ENCODE data around the gene METTL27. TPM values are rescaled to one million over a fixed set of nuclear protein-coding genes. Genes with fewer than 3 reads are reported as not detected.
A peak's percentile ranks its signal among the peaks of the same experiment; 100 is the strongest.

The METTL27 gene
- total RNA-seq, 6 experiments from 2014 or later, result 3.9 to 7.2 (median 6.0) TPM

- H3K27ac Mint-ChIP-seq, result peak overlapping the region; percentile 75
- 0 out of 2 replicates have a peak, but pooled peaks cover 5% of the 10 kb centered on the region for H3K9me3 Mint-ChIP-seq
- H3K36me3 Mint-ChIP-seq (ENCODE audit: low read depth), result 0 out of 2 replicates have a peak, but pooled peaks cover 8% of the 10 kb centered on the region
- peak overlapping the region; percentile 55 for H3K4me3 Mint-ChIP-seq
- H3K4me1 Mint-ChIP-seq (ENCODE audit: low read depth), result peaks cover 54% of the 10 kb centered on the region
- DNase-seq, result peak; percentile 88
- H3K27me3 Mint-ChIP-seq (ENCODE audit: insufficient read depth), result peaks cover 5% of the 10 kb centered on the region
- no peak for TF ChIP-seq CTCF (IDR thresholded peaks at IDR 0.05)
Observed at GRCh38 chr7:73844848-73845460, 2.6 kb upstream of the METTL27 start.

GRCh38 chr7:73844131-73844547 is 1.8 kb upstream of the METTL27 start:
- peak overlapping the region; percentile 75; the same call in 1 of the 2 replicates for H3K27ac Mint-ChIP-seq
- H3K4me3 Mint-ChIP-seq, result peak overlapping the region; percentile 21; the same call in 1 of the 2 replicates
- DNase-seq, result no peak
- no peaks in the 10 kb centered on the region for H3K9me3 Mint-ChIP-seq
- H3K4me1 Mint-ChIP-seq (ENCODE audit: low read depth), result peaks cover 45% of the 10 kb centered on the region
- H3K36me3 Mint-ChIP-seq (ENCODE audit: low read depth), result 0 out of 2 replicates have a peak, but pooled peaks cover 1% of the 10 kb centered on the region
- no peak for TF ChIP-seq CTCF (IDR thresholded peaks at IDR 0.05)
- H3K27me3 Mint-ChIP-seq (ENCODE audit: insufficient read depth), result peaks cover 5% of the 10 kb centered on the region

GRCh38 chr7:73841689-73842066 is 638 bp downstream of the METTL27 start:
- peaks cover 5% of the 10 kb centered on the region for H3K27me3 Mint-ChIP-seq (ENCODE audit: insufficient read depth)
- no peak for DNase-seq
- no peaks in the 10 kb centered on the region for H3K36me3 Mint-ChIP-seq (ENCODE audit: low read depth)
- peaks cover 28% of the 10 kb centered on the region for H3K4me1 Mint-ChIP-seq (ENCODE audit: low read depth)
- TF ChIP-seq CTCF (IDR thresholded peaks at IDR 0.05), result no peak; the same call in 1 of the 2 replicates
- H3K4me3 Mint-ChIP-seq, result peak overlapping the region; percentile 93
- no peak overlapping the region; the same call in 1 of the 2 replicates for H3K27ac Mint-ChIP-seq
- H3K9me3 Mint-ChIP-seq, result no peaks in the 10 kb centered on the region

GRCh38 chr7:73840715-73841379 is 1.5 kb downstream of the METTL27 start:
- Mint-ChIP-seq H3K4me1 (ENCODE audit: low read depth) (peaks cover 23% of the 10 kb centered on the region), H3K4me3 (peak overlapping the region; percentile 11; the same call in 1 of the 2 replicates), H3K36me3 (ENCODE audit: low read depth) (no peaks in the 10 kb centered on the region), H3K27ac (no peak overlapping the region), H3K27me3 (ENCODE audit: insufficient read depth) (peaks cover 2% of the 10 kb centered on the region; the same call in 1 of the 2 replicates), H3K9me3 (no peaks in the 10 kb centered on the region)
- no peak for DNase-seq
- no peak for TF ChIP-seq CTCF (IDR thresholded peaks at IDR 0.05)

GRCh38 chr7:73839743-73840714 is 2.3 kb downstream of the METTL27 start:
- no peaks in the 10 kb centered on the region for H3K36me3 Mint-ChIP-seq (ENCODE audit: low read depth)
- peaks cover 15% of the 10 kb centered on the region for H3K4me1 Mint-ChIP-seq (ENCODE audit: low read depth)
- DNase-seq, result no peak
- H3K27me3 Mint-ChIP-seq (ENCODE audit: insufficient read depth), result peaks cover 2% of the 10 kb centered on the region; the same call in 1 of the 2 replicates
- no peak overlapping the region for H3K4me3 Mint-ChIP-seq
- no peak overlapping the region for H3K27ac Mint-ChIP-seq
- H3K9me3 Mint-ChIP-seq, result no peaks in the 10 kb centered on the region
- peak; percentile 43 for TF ChIP-seq CTCF (IDR thresholded peaks at IDR 0.05)

All from HFFc6 (cell line).